K562 (cell line): ENCODE data around the gene TMED4. TPM values are rescaled to one million over a fixed set of nuclear protein-coding genes. Genes with fewer than 3 reads are reported as not detected.

Source experiments
- ATAC-seq: fragments of 200-7000 bp; cut with Tn5 transposase; 3 replicates; pipeline ENCODE4 v1.9.1; 2020; ENCODE audit warnings: moderate library complexity
- BruUV-seq: library from RNA; stranded (reverse); fragments of 400-500 nt; replicated peaks from 2 replicates; lab custom pipeline; 2021; lab: Mats Ljungman, UMichigan
- CTCF ChIA-PET: fragments of 300-600 bp; formaldehyde crosslinking; extraction: SDS; loops from one replicate; lab custom pipeline; 2021; ENCODE audit warnings: low intra/inter-chr PET ratio; lab: Yijun Ruan, JAX
- POLR2A ChIA-PET: fragments of 300-600, 350-650 bp; sonication (Branson Sonifier 250); formaldehyde crosslinking; extraction: SDS; loops from one replicate; lab custom pipeline; 2021; ENCODE audit warnings: antibody characterized with exemption, inconsistent platforms; lab: Yijun Ruan, JAX
- DNase-seq, 4 experiments: peaks; one replicate each; pipeline versions ENCODE4 v3.0.0 to v3.0.0-alpha.2; 2011 to 2018; ENCODE audit warnings: low spot score in 3 of 4, mixed read lengths in 3 of 4; ENCODE audit errors: extremely low read depth in 1 of 4
- FAIRE-seq: peaks from 2 replicates; lab custom pipeline; 2011; peaks lifted over from hg19 to GRCh38; lab: Jason Lieb, UNC
- H2AFZ ChIP-seq: 2 replicates; pipeline ENCODE4 v1.6.0; 2011; ENCODE audit warnings: low read depth, low read length, control low read depth, inconsistent platforms
- H3K27ac ChIP-seq: fragments of 200-600 bp; 3 replicates; pipeline ENCODE4 v1.8.0; 2011; ENCODE audit warnings: low read depth, mild to moderate bottlenecking, control low read depth, inconsistent platforms, low read length, moderate library complexity, mixed read lengths; ENCODE audit errors: extremely low read depth
- H3K27me3 ChIP-seq, 2 experiments: fragments of 300-600 bp in 1 of 2; 2 replicates in 1 of 2; 3 replicates in 1 of 2; pipeline versions ENCODE4 v1.6.0 to v1.8.0; 2011; ENCODE audit warnings: inconsistent platforms in 2 of 2, low read length in 2 of 2, mild to moderate bottlenecking in 1 of 2, mixed read lengths in 1 of 2, moderate library complexity in 1 of 2; ENCODE audit not compliant: control insufficient read depth in 2 of 2, insufficient read depth in 2 of 2
- H3K36me3 ChIP-seq: fragments of 300-600 bp; 3 replicates; pipeline ENCODE4 v1.8.0; 2011; ENCODE audit warnings: mild to moderate bottlenecking, low read length, inconsistent platforms; ENCODE audit not compliant: control insufficient read depth, insufficient read depth
- H3K4me1 ChIP-seq, 2 experiments: fragments of 200-600 bp in 1 of 2; replicated peaks in 1 of 2; 2 replicates in 1 of 2; 3 replicates in 1 of 2; pipeline versions ENCODE4 v1.5.1 to v1.8.0; 2011; ENCODE audit warnings: inconsistent platforms in 2 of 2, low read length in 2 of 2, mild to moderate bottlenecking in 1 of 2, mixed read lengths in 1 of 2, moderate library complexity in 1 of 2; ENCODE audit not compliant: control insufficient read depth in 2 of 2, insufficient read depth in 2 of 2
- H3K4me2 ChIP-seq: 2 replicates; pipeline ENCODE4 v1.6.1; 2011; ENCODE audit warnings: low read length, control low read depth, inconsistent platforms, mixed read lengths; ENCODE audit not compliant: insufficient read depth
- H3K4me3 ChIP-seq: fragments of 200-600 bp; sonication (generic), shearing (Covaris generic); 2 replicates; pipeline ENCODE4 v1.5.1; 2016; ENCODE audit warnings: control low read depth, inconsistent platforms
- H3K79me2 ChIP-seq: fragments of 200-600 bp; 3 replicates; pipeline ENCODE4 v1.8.0; 2011; ENCODE audit warnings: low read length, inconsistent platforms; ENCODE audit not compliant: control insufficient read depth, insufficient read depth
- H3K9ac ChIP-seq, 2 experiments: 2 replicates each; pipeline versions ENCODE4 v1.6.0 to v1.6.1; 2011; ENCODE audit warnings: low read depth in 2 of 2, low read length in 2 of 2, control low read depth in 1 of 2, inconsistent platforms in 1 of 2, mild to moderate bottlenecking in 1 of 2, mixed read lengths in 1 of 2; ENCODE audit not compliant: insufficient read depth in 1 of 2
- H3K9me1 ChIP-seq: one replicate; pipeline ENCODE4 v1.6.0; 2011; ENCODE audit warnings: inconsistent platforms, mild to moderate bottlenecking, low read length, moderate library complexity; ENCODE audit not compliant: control insufficient read depth, insufficient read depth
- H3K9me3 ChIP-seq: replicated peaks from 2 replicates; pipeline ENCODE4 v1.5.1; 2011; ENCODE audit warnings: low read depth, low read length, inconsistent platforms; ENCODE audit not compliant: control insufficient read depth, insufficient read depth
- H4K20me1 ChIP-seq: replicated peaks from 2 replicates; pipeline ENCODE4 v1.6.1; 2011; ENCODE audit warnings: low read length, inconsistent platforms, mixed read lengths; ENCODE audit not compliant: control insufficient read depth, insufficient read depth
- IFI16 ChIP-seq: fragments of 250-450 bp; sonication (Bioruptor Pico); IDR thresholded peaks from 2 replicates; pipeline ENCODE4 v2.1.2; 2022; ENCODE audit warnings: mild to moderate bottlenecking, inconsistent platforms
- NFATC3 ChIP-seq: fragments of 450-650 bp; IDR thresholded peaks from 2 replicates; pipeline ENCODE4 v1.6.1; 2017; ENCODE audit warnings: mild to moderate bottlenecking
- NFE2 ChIP-seq: IDR thresholded peaks from 2 replicates; pipeline ENCODE4 v1.6.1; 2014; ENCODE audit warnings: antibody characterized with exemption, low read depth
- POLR2G ChIP-seq: fragments of 200-400 bp; formaldehyde crosslinking; IDR thresholded peaks from 2 replicates; pipeline ENCODE4 v1.6.1; 2017; ENCODE audit warnings: low read depth, mild to moderate bottlenecking, antibody characterized with exemption, low read length, moderate library complexity
- TAF7 ChIP-seq: fragments of 450-650 bp; IDR thresholded peaks from 2 replicates; pipeline ENCODE4 v1.6.1; 2016; ENCODE audit warnings: missing genetic modification characterization, missing compliant biosample characterization
- ZNF134 ChIP-seq: fragments of 250-450 bp; sonication (Bioruptor Pico); conservative IDR thresholded peaks from 2 replicates; pipeline ENCODE4 v1.4.0; 2020
- ZNF217 ChIP-seq: sonication (generic); formaldehyde crosslinking; IDR thresholded peaks from 2 replicates; pipeline ENCODE4 v1.8.0; 2022; ENCODE audit warnings: mild to moderate bottlenecking, missing genetic modification reagents
- WGBS: fragments of 100-300 bp; shearing (Covaris generic); methylation state at CpG from one replicate; pipeline ENCODE4 v1.1.6; 2016; ENCODE audit warnings: low coverage, mixed read lengths; ENCODE audit not compliant: insufficient coverage; ENCODE audit errors: missing lambda C conversion rate; 5-methylcytosine and 5-hydroxymethylcytosine counted together
- in situ Hi-C: fragments of 300-500 bp; cut with MboI; formaldehyde crosslinking; loops from 4 replicates; pipeline ENCODE4 v1.15.0; 2018; ENCODE audit warnings: inconsistent platforms, mixed read lengths
- intact Hi-C: fragments of 100-400 bp; cut with micrococcal nuclease; formaldehyde crosslinking; loops from 2 replicates; pipeline ENCODE4 v1.14.2; 2022
- polyA plus RNA-seq, 8 experiments: library from polyadenylated mRNA; depleted of rRNA in 4 of 8; stranded (reverse) in 5 of 8; unstranded in 3 of 8; fragments of >200 nt; fragmentation: Nextera tagmentation in 2 of 8; fragmentation: Illumina TruSeq in 1 of 8; extraction: Ambion mirVana in 2 of 8; extraction: Trizol in 1 of 8; gene quantifications; 2 replicates each; pipeline versions ENCODE4 v1.2.1 to v1.2.3, GENCODE V29; 2011 to 2014; ENCODE audit warnings: inconsistent platforms in 1 of 8, missing spikeins in 1 of 8
- total RNA-seq, 7 experiments: library from RNA; depleted of rRNA in 6 of 7; stranded (reverse); fragments of >200 nt in 6 of 7; fragmentation: Illumina TruSeq in 2 of 7; extraction: Trizol in 2 of 7; gene quantifications; 2 replicates each; pipeline versions ENCODE4 v1.2.1 to v1.2.3, GENCODE V29; 2011 to 2021; ENCODE audit warnings: low replicate concordance in 1 of 7
- TF ChIP-seq, protein P1 (sequence below): fragments of 250-450 bp; sonication (Bioruptor Pico); IDR thresholded peaks from 2 replicates; pipeline ENCODE4 v1.4.0; 2020; ENCODE audit warnings: mild to moderate bottlenecking, moderate library complexity, borderline replicate concordance
- TF ChIP-seq, protein P2 (sequence below): fragments of 450-650 bp; formaldehyde crosslinking; IDR thresholded peaks from 2 replicates; pipeline ENCODE4 v1.4.0; 2020; ENCODE audit warnings: mild to moderate bottlenecking, mixed read lengths

TMED4 gene
- total and polyA plus RNA-seq, 9 of the 15 experiments (the other 6 are each of a cell fraction or from before 2014, with no cell fraction given) = 20.3 to 64.0 (median 42.1) TPM

DNA sequence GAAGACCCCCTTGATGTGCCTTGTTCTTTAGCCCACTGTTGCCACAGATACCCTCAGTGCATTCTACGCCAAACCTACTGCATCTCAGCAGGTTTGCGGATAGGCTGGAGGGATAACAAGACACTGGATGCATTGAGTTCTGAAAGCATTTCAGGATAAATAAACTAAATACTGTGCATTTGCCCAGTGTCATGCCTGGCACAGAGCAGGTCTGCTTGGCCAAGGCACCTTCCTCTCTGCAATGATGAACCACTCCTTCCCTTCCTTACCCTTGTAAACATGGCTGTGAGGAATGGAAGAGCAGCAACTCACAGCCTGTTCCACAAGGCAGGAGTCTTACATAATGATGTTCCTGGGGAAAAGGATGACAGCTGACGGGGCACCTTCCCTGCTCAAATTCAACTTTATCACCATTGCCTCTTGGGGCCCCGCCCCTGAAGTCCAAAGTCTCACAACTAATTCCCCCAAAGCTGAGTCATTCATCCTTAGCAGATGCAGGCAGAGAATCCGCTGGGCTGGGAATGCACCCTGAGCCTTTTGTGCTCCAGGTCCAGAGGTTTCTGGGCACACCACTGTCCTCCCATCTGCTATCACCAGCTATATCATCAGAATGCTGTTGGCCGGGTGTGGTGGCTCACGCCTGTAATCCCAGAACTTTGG is 19.9 kb downstream of the TMED4 start:
- POLR2A ChIA-PET = interaction anchor here (0.7 to 1.0 kb wide), 3 partner anchors 10 to 35 kb away, joined by 3 to 4 read pairs (median 4); no protein-coding TSS in a partner anchor
- Histone ChIP-seq H3K4me3 (no peak overlapping the region), H3K9me3 (no peaks in the 10 kb centered on the region), H3K36me3 (peaks cover 37% of the 10 kb centered on the region), H2AFZ (no peak overlapping the region), H3K79me2 (peaks cover 13% of the 10 kb centered on the region), H3K4me2 (peak overlapping the region; percentile 73), H4K20me1 (peaks cover 21% of the 10 kb centered on the region), H3K27ac (peak overlapping the region; percentile 56), H3K27me3 (no peaks in the 10 kb centered on the region), H3K9me1 (peaks cover 10% of the 10 kb centered on the region), H3K4me1 (peaks cover 38 to 40% of the 10 kb centered on the region in 2 experiments; a peak in 4 of 5 replicates), H3K9ac (peak overlapping the region in 1 of 2 experiments; percentile 38; a peak in 2 of 4 replicates)
- DNase-seq (peak; percentile 69 to 84 (median 72)), FAIRE-seq (peak; percentile 85), ATAC-seq (peak; percentile 52)
- 30% methylated on average over 7 of the region's 7 CpGs for WGBS
- in situ Hi-C loops = no loop called here
- CTCF ChIA-PET = no interaction called here
- BruUV-seq = no TSS peak
- intact Hi-C loops = no loop called here
- 0 out of 2 replicates have a peak, but pooled peaks have one; percentile 17 for TF ChIP-seq POLR2G
- no peak for TF ChIP-seq NFATC3
- TF ChIP-seq ZNF217 (CRISPR knock-in tag) = no peak
- TF ChIP-seq ZNF134 (CRISPR knock-in tag) = no peak
- TF ChIP-seq, protein P1, sequence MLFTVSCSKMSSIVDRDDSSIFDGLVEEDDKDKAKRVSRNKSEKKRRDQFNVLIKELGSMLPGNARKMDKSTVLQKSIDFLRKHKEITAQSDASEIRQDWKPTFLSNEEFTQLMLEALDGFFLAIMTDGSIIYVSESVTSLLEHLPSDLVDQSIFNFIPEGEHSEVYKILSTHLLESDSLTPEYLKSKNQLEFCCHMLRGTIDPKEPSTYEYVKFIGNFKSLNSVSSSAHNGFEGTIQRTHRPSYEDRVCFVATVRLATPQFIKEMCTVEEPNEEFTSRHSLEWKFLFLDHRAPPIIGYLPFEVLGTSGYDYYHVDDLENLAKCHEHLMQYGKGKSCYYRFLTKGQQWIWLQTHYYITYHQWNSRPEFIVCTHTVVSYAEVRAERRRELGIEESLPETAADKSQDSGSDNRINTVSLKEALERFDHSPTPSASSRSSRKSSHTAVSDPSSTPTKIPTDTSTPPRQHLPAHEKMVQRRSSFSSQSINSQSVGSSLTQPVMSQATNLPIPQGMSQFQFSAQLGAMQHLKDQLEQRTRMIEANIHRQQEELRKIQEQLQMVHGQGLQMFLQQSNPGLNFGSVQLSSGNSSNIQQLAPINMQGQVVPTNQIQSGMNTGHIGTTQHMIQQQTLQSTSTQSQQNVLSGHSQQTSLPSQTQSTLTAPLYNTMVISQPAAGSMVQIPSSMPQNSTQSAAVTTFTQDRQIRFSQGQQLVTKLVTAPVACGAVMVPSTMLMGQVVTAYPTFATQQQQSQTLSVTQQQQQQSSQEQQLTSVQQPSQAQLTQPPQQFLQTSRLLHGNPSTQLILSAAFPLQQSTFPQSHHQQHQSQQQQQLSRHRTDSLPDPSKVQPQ (CRISPR knock-in tag) = no peak
- no peak for TF ChIP-seq IFI16 (CRISPR knock-in tag)
- no peak for TF ChIP-seq TAF7 (tag)
- TF ChIP-seq, protein P2, sequence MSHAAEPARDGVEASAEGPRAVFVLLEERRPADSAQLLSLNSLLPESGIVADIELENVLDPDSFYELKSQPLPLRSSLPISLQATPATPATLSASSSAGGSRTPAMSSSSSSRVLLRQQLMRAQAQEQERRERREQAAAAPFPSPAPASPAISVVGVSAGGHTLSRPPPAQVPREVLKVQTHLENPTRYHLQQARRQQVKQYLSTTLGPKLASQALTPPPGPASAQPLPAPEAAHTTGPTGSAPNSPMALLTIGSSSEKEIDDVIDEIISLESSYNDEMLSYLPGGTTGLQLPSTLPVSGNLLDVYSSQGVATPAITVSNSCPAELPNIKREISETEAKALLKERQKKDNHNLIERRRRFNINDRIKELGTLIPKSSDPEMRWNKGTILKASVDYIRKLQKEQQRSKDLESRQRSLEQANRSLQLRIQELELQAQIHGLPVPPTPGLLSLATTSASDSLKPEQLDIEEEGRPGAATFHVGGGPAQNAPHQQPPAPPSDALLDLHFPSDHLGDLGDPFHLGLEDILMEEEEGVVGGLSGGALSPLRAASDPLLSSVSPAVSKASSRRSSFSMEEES (CRISPR knock-in tag) = no peak
- TF ChIP-seq NFE2 = peak; percentile 91
